NCI-H2171 (cell line): ENCODE measurements around the gene GPC6.
A peak's percentile ranks its signal among the peaks of the same experiment; 100 is the strongest.

ENCODE experiments used
- DNase-seq: peaks from one replicate; lab custom pipeline; 2025; lab: John Stamatoyannopoulos, UW

GPC6 gene

GRCh38 chr13:93732186-93732585, 505.6 kb downstream of the GPC6 start:
- DNase-seq: no peak

DNA sequence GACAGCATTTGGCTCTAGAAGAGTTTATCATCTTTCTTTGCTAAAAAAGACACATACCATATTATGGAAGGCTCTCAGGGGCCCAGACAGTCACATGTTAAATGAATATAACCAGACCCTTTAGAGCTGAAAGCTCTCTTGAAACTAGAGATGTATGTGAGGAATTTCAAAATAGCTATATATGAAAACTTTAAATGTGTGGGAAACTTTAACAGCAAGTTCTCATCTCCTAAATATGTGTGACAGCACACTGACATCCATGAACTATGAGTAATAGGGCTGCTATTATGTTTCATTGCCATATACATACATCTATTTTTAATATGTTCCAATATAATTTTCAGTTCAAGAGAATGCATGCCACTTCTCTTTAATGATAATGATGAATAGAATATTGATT, 509.5 kb downstream of the GPC6 start:
- DNase-seq: no peak

GRCh38 chr13:93736909-93737308, 510.3 kb downstream of the GPC6 start:
- no peak for DNase-seq

DNA sequence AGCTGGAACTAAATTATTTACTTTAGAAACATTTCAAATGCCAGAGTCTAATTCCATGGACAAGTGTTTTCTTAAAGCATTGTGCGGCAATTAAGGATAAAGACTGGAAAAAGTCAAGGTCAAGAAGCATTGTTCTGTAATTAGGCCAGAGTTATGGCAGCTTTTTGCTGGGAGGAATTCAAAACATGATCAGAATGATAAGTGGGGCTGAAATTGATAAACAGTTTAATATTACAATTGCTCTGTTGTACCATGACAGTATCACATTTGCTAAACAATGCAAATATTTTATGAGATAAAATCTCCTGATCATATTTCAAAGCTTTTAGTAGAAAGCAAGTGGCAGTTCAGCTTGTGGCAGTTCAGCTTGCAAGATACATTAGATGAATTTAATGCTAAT, 513.7 kb downstream of the GPC6 start:
- DNase-seq: peak; percentile 6

GRCh38 chr13:93744033-93744432, 517.4 kb downstream of the GPC6 start:
- no peak for DNase-seq

DNA sequence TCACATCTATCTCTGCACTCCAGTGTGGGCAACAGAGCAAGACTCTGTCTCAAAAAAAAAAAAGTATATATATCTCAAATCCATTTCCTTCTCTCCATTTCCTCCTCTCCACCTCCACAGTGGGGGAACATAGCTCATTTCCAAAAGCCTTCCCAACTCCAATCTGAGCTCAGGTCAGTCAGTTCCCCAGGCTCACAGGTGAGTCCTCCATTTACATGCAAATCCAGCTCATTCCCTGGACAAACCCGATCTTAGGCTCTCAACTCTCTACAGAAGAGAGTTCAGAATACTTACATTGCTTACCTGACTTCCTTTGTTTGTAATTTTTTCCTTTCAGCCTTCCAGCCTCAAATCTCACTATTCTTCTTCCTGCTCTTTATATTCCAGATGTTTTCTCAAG, 518.3 kb downstream of the GPC6 start:
- no peak for DNase-seq

- no peak for DNase-seq
Observed at GRCh38 chr13:93745884-93746283, 519.3 kb downstream of the GPC6 start.

DNA sequence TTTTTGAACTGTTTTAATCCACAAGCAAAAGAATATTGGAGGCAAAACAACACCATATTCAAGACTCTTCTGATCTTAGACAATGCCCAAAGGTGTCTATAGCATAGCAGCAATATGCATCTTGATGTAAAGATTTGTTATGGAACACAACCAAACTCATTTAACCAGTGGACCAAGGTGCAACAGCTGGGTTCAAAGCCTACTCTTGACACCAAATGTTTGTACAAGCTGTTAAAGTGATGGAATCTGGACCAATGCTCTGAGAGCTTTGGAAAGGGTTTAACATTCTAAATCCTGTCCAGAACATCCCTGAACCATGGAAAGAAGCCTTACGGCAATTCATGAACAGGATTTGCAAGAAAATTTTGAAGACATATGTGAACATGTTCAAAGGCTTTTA, 520.0 kb downstream of the GPC6 start:
- no peak for DNase-seq

GRCh38 chr13:93750676-93751075, 524.1 kb downstream of the GPC6 start:
- no peak for DNase-seq

DNA sequence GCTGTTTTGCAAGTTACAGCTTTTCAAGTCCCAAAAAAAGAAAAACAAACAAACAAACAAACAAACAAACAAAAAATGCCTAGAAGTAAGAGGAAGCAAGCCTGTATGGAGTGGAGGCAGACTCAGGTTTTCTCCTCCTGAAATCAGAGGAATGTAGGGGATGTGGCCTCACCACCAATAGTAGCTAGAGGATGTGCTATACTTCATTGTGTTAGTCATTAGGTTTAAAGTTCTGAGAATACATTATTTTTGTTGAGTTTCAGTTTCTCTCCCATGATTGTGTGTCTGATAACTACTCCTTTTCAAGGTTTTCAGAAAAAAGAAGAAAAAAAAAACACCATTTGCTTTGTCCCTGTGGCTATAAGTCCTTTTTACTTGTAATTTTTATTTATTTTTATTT, 524.5 kb downstream of the GPC6 start:
- DNase-seq: no peak

DNA sequence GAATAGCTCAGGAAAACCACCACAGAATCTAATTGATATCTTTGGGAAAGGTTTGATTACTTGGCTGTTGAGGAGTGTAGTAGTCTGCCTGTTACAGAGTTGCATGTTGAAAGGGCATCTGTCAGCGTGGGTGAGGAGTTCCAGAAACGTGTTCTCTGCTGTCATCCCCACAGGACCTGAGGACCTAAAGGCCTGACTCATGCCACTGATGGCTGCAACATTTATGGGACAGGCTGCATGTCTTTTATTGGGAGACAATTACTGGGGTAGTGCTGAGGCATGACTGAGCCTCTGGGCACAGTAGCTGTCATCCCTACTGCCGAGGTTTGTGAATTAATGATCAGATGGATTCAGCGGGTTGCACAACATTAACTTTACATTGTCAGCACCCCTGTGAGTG, 525.9 kb downstream of the GPC6 start:
- no peak for DNase-seq

- no peak for DNase-seq
Observed at GRCh38 chr13:93753639-93754038, 527.0 kb downstream of the GPC6 start.

GRCh38 chr13:93755341-93755740, 528.7 kb downstream of the GPC6 start:
- no peak for DNase-seq

GRCh38 chr13:93758575-93758974, 532.0 kb downstream of the GPC6 start:
- DNase-seq: no peak

DNA sequence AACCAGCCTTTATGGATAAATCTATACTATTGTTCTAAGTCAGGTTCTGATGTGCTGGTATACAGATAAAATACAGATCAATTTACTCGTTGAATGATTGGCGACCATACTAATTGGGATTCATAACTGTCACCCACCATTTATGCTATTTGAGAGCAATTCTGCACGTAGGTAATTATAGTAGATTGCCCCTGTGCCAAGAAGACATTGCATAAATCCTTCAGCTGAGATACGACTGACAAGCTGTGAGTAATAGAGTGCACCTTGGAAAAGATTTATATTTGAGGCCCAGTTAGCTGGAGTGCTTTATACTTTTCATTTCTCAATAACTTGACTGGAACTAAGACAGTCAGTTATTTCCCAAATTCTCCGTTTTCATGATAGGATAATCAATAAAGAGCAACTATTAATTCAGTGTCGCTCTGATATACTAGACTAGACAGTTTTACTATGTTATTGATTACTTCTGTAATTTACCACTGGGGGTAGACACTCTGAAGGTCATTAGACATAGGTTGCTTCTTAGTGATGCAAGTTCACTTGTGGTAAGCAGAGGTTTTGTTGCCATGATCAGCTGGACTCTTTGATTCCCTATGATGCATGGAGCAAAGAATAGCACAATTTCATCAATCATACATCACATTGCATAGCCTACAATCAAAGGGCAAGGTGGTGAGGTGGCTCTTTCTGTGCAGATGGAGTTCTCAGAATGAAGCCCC, 536.3 kb downstream of the GPC6 start:
- DNase-seq: no peak

DNA sequence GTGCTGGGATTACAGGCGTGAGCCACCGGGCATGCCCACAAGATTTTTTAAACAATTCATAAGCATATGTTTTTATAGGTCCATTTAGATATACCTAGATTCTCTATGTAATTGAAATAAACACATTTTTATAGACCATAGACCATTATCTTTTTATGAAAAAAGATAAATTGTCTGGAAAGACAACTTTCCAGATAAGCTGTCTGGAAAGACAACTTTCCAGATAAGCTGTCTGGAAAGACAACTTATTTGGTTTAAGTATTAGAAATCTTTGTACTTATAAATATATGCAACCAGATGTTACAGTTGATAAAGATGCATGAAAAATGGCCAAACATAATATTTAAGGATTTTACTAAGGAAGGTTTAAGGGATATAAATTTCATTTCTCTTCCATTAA, 538.5 kb downstream of the GPC6 start:
- no peak for DNase-seq

DNA sequence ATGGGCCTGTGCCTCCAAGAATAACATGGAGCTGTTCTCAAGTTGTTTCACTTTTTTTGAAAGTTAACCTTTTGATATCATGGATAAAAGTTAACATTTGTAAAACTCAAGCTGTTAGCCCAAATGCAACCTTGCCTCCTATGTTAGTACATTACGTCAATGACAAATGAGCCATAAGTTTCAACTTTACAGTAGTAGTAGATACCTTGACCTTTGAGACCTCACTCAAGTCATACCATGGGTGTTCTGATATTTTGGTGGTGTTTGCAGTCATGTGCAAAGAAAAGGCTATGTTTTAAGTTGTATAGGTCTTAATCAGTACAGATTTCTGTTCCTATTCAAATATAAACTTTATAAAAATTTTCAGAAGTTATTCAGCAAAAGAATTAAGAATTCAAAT, 539.2 kb downstream of the GPC6 start:
- no peak for DNase-seq

DNA sequence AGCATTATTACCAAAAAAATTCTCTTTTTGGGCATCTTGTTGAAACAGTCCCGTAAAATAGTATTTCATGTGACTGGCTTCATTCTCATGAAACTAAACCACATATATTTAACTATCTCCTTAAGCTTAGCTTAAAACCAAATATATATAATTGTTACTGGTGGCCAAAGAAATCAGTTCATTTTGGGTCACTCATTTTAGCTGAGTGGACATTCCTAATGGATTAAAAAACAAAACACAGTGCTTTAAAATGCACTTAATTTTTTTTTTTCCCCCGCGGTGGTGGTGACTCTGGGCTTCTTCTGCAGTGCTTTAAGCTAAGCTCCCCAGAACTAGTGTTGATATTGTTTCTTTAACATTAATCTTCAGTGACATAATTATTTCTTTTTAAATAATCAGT, 540.1 kb downstream of the GPC6 start:
- no peak for DNase-seq

DNA sequence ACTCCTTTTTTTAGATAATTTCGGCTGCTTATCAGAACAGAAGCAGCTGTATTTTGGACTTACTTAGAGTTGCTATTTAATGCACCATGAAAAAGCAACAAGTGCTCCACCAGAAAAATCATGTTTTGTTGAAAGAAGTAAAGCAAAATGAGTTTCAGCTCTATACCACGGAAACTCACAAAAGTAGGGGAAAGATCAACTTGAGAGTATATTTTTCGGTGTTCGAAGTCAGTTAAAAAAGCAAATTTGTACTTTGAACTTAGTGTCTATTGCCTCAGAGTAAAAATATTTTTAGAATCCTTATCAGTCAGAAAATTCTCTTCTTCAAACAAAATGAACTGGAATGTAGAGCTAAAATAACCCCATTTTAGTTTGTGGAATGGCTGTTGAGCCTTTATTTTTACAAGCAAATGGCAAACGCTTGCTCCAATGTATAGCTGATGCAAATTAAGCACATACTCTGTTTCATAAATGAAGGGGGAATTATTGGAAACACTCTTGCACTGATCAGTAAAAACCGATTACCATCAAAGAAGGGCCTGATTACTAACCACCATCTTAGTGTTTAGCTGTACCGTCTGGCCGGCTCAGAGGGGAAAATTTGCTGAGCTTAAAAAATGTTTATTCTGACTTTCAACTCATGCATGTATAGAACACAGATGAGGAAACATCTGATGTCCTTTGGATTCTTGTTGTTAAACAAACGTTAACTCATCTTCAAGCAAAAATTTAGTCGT, 540.7 kb downstream of the GPC6 start:
- no peak for DNase-seq

GRCh38 chr13:93767917-93768409, 541.4 kb downstream of the GPC6 start:
- DNase-seq: no peak

DNA sequence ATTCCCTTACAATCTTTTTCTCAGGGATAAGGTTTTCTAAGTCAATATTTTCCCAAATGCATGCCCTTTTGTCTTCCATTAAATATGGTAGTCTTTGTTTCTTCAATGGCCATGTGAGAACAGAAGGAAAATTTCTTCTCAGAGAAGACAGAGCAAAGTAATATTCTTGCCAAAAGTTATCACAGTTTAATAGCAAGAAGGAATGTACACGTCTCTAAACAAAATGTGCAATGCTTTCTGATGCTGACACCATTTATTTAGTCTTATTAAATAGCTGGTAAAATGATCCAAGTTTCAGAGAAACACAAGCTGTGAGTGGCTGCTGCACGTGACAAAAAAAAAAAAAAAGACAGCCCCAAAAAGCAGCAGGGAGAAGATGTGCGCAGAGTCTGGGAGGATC, 542.5 kb downstream of the GPC6 start:
- DNase-seq: peak; percentile 33

- no peak for DNase-seq
Observed at GRCh38 chr13:93769607-93770006, 543.0 kb downstream of the GPC6 start.

DNA sequence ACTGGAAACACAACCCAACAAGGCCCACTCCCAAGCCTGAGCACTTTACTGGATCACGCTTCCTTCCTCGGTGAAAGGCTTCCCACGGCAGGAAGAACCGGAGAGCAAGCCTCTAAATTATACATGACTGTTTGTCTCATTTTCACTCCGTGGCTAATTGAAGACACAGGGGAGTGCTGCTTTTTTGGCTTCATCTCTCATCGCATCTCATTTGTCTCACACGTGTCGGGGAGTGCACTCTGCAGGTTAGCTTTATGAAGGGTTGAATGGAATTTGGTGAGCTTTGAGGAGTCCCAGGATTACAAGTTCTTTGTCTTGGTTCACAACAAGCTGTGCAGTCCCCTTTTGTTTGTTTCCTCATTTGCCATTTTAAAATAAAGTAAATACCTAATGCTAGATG, 544.6 kb downstream of the GPC6 start:
- DNase-seq: no peak

DNA sequence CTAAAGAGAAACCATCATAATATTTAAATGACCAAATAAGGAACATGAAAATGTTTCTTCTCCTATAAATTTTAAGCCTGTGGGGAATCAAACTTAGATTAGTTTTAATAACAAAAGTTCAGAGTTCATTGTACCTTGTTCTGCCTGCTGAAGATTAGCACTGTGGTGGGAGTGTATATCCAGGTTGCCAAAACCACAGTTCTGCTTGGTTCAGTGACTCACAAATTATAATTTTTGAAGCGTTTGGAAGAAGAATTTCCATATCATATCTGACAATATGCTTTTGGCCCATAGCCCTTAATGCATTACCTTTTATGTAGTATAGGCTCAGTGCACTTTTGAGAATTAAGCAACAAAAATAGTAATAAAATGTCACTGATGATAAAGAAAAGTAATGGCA, 545.2 kb downstream of the GPC6 start:
- DNase-seq: no peak
